ENCODE data around the gene COL5A1.

The COL5A1 gene

DNA sequence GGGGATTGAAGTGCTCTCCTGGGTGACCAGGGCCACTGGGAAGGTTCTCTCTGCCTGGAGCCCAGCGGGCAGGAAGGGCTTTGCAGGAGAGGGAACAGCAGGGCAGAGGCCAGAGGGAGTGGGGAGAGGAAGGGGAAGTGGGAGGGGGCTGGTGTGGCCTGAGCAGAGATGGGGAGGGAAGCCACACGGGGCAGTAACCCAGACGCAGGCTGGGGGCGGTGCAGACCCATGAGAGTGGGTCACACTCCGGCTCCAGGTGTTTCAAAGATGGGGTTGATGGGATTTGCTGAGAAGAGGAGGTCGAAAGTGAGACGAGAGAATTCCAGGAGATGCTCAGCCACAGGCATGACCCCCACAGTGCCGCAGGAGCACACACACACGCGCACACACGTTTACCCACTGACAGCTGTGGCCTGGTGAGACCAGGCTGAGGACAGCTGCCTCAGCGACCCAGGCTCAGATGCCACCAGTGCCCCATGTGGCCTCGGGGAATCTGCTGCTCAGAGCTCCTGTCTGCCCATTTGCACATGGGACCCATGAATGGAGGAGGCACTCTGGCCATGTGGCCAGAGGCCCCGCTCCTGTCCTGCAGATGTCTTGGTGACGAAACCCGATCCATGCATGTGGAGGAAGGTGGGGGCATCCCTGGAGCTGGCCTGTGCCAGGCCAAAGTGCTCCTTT, 206.3 kb downstream of the COL5A1 start:
- Histone ChIP-seq H2AFZ (ENCODE audit: low read length) (no peak overlapping the region), H3K9me2 (ENCODE audit: low read depth, low read length) (no peaks in the 10 kb centered on the region), H3K36me3 (ENCODE audit: insufficient read depth, low read length) (peaks cover 93% of the 10 kb centered on the region), H3K4me3 (ENCODE audit: low read depth, low read length, poor library complexity, severe bottlenecking) (no peak overlapping the region), H3K79me2 (ENCODE audit: insufficient read depth, low read length) (peaks cover 67% of the 10 kb centered on the region), H3K9ac (ENCODE audit: low read length) (no peak overlapping the region), H3K4me2 (ENCODE audit: low read length) (no peak overlapping the region), H3F3A (ENCODE audit: insufficient read depth, low read length) (no peaks in the 10 kb centered on the region), H3K27ac (ENCODE audit: low read depth, low read length, poor library complexity, severe bottlenecking) (no peak overlapping the region), H3K9me3 (ENCODE audit: low read length) (peaks cover 9% of the 10 kb centered on the region), H3K27me3 (ENCODE audit: insufficient read depth, low read length) (no peaks in the 10 kb centered on the region), H4K20me1 (ENCODE audit: insufficient read depth, low read length) (no peaks in the 10 kb centered on the region), H3K4me1 (ENCODE audit: insufficient read depth, low read length, severe bottlenecking) (no peaks in the 10 kb centered on the region)
- TF ChIP-seq, protein P1, sequence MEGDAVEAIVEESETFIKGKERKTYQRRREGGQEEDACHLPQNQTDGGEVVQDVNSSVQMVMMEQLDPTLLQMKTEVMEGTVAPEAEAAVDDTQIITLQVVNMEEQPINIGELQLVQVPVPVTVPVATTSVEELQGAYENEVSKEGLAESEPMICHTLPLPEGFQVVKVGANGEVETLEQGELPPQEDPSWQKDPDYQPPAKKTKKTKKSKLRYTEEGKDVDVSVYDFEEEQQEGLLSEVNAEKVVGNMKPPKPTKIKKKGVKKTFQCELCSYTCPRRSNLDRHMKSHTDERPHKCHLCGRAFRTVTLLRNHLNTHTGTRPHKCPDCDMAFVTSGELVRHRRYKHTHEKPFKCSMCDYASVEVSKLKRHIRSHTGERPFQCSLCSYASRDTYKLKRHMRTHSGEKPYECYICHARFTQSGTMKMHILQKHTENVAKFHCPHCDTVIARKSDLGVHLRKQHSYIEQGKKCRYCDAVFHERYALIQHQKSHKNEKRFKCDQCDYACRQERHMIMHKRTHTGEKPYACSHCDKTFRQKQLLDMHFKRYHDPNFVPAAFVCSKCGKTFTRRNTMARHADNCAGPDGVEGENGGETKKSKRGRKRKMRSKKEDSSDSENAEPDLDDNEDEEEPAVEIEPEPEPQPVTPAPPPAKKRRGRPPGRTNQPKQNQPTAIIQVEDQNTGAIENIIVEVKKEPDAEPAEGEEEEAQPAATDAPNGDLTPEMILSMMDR (IDR thresholded peaks at IDR 0.05; ENCODE audit: low read length): no peak
- no peak for TF ChIP-seq EZH2 (IDR thresholded peaks at IDR 0.05; ENCODE audit: borderline replicate concordance, low read length)

DNA sequence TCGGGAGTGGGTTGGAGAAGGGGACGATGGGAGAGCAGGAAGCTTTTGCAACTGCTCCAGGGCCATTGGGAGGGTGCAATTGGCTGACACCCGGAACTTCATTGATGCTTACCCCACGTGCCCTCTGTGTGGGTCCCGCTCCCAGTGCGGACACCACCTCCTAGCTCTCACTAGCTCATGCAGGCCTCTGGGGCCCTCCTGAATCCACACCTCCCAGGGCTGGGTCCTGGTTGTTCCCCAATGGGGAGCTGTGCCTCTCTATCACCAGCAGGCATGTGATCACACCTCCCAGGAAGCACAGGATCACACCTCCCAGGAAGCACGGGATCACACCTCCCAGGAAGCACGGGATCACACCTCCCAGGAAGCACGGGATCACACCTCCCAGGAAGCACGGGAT, 206.9 kb downstream of the COL5A1 start:
- Histone ChIP-seq H3K27ac (ENCODE audit: low read depth, low read length, poor library complexity, severe bottlenecking) (no peak overlapping the region), H2AFZ (ENCODE audit: low read length) (no peak overlapping the region), H3K79me2 (ENCODE audit: insufficient read depth, low read length) (peaks cover 66% of the 10 kb centered on the region), H3K36me3 (ENCODE audit: insufficient read depth, low read length) (peaks cover 93% of the 10 kb centered on the region), H3K9me3 (ENCODE audit: low read length) (peaks cover 9% of the 10 kb centered on the region), H3K4me3 (ENCODE audit: low read depth, low read length, poor library complexity, severe bottlenecking) (no peak overlapping the region), H3K4me2 (ENCODE audit: low read length) (no peak overlapping the region), H4K20me1 (ENCODE audit: insufficient read depth, low read length) (no peaks in the 10 kb centered on the region), H3K27me3 (ENCODE audit: insufficient read depth, low read length) (no peaks in the 10 kb centered on the region), H3K9me2 (ENCODE audit: low read depth, low read length) (no peaks in the 10 kb centered on the region), H3F3A (ENCODE audit: insufficient read depth, low read length) (no peaks in the 10 kb centered on the region), H3K4me1 (ENCODE audit: insufficient read depth, low read length, severe bottlenecking) (no peaks in the 10 kb centered on the region), H3K9ac (ENCODE audit: low read length) (no peak overlapping the region)
- no peak for TF ChIP-seq EZH2 (IDR thresholded peaks at IDR 0.05; ENCODE audit: borderline replicate concordance, low read length)
- TF ChIP-seq, protein P1 (IDR thresholded peaks at IDR 0.05; ENCODE audit: low read length): no peak

DNA sequence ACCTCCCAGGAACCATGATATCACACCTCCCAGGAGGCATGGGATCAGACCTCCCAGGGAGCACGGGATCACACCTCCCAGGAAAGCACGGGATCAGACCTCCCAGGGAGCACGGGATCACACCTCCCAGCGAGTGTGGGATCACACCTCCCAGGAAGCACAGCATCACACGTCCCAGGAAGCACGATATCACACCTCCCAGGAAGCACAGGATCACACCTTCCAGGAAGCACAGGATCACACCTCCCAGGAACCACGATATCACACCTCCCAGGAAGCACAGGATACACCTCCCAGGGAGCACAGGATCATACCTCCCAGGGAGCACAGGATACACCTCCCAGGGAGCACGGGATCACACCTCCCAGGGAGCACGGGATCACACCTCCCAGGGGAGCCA, 209.0 kb downstream of the COL5A1 start:
- peaks cover 93% of the 10 kb centered on the region for H3K36me3 ChIP-seq (ENCODE audit: insufficient read depth, low read length)
- no peaks in the 10 kb centered on the region for H4K20me1 ChIP-seq (ENCODE audit: insufficient read depth, low read length)
- no peak overlapping the region for H2AFZ ChIP-seq (ENCODE audit: low read length)
- H3K9me3 ChIP-seq (ENCODE audit: low read length): peaks cover 15% of the 10 kb centered on the region
- no peaks in the 10 kb centered on the region for H3K4me1 ChIP-seq (ENCODE audit: insufficient read depth, low read length, severe bottlenecking)
- no peaks in the 10 kb centered on the region for H3K27me3 ChIP-seq (ENCODE audit: insufficient read depth, low read length)
- no peak overlapping the region for H3K9ac ChIP-seq (ENCODE audit: low read length)
- no peaks in the 10 kb centered on the region for H3K9me2 ChIP-seq (ENCODE audit: low read depth, low read length)
- H3K79me2 ChIP-seq (ENCODE audit: insufficient read depth, low read length): peaks cover 66% of the 10 kb centered on the region
- H3K4me2 ChIP-seq (ENCODE audit: low read length): no peak overlapping the region
- no peak overlapping the region for H3K4me3 ChIP-seq (ENCODE audit: low read depth, low read length, poor library complexity, severe bottlenecking)
- TF ChIP-seq, protein P1 (IDR thresholded peaks at IDR 0.05; ENCODE audit: low read length): no peak
- no peak for TF ChIP-seq EZH2 (IDR thresholded peaks at IDR 0.05; ENCODE audit: borderline replicate concordance, low read length)
- H3K27ac ChIP-seq (ENCODE audit: low read depth, low read length, poor library complexity, severe bottlenecking): no peak overlapping the region
- no peaks in the 10 kb centered on the region for H3F3A ChIP-seq (ENCODE audit: insufficient read depth, low read length)

All from OCI-LY1 (cell line).